NCI-H1436 treated with DMSO at 0.1 percent for 48 hours (cell line): ENCODE results near the gene PLA2G2C.

Experiments used
- DNase-seq: peaks from one replicate; lab custom pipeline; 2025; lab: John Stamatoyannopoulos, UW

The PLA2G2C gene

GRCh38 chr1:20207546-20207945 lies 21.2 kb upstream of the PLA2G2C start:
- DNase-seq, result no peak

GRCh38 chr1:20202166-20202565 lies 15.8 kb upstream of the PLA2G2C start:
- DNase-seq, result no peak

GRCh38 chr1:20200966-20201365 lies 14.6 kb upstream of the PLA2G2C start:
- DNase-seq, result no peak

GRCh38 chr1:20199840-20200239 lies 13.5 kb upstream of the PLA2G2C start:
- no peak for DNase-seq

GRCh38 chr1:20199403-20199802 lies 13.1 kb upstream of the PLA2G2C start:
- DNase-seq, result no peak

GRCh38 chr1:20198918-20199317 lies 12.6 kb upstream of the PLA2G2C start:
- no peak for DNase-seq

GRCh38 chr1:20198296-20198695 lies 12.0 kb upstream of the PLA2G2C start:
- no peak for DNase-seq

GRCh38 chr1:20197329-20197791 lies 11.0 kb upstream of the PLA2G2C start:
- DNase-seq, result no peak

GRCh38 chr1:20195462-20195780 lies 9.1 kb upstream of the PLA2G2C start:
- no peak for DNase-seq

GRCh38 chr1:20194757-20195461 lies 8.6 kb upstream of the PLA2G2C start:
- DNase-seq, result no peak

GRCh38 chr1:20194224-20194623 lies 7.9 kb upstream of the PLA2G2C start:
- DNase-seq, result no peak

- no peak for DNase-seq
Observed at GRCh38 chr1:20192871-20193411, 6.6 kb upstream of the PLA2G2C start.

GRCh38 chr1:20192364-20192763 lies 6.0 kb upstream of the PLA2G2C start:
- DNase-seq, result no peak

GRCh38 chr1:20191266-20191825 lies 5.0 kb upstream of the PLA2G2C start:
- no peak for DNase-seq

GRCh38 chr1:20190256-20191160 lies 4.2 kb upstream of the PLA2G2C start:
- DNase-seq, result no peak

GRCh38 chr1:20189664-20190063 lies 3.3 kb upstream of the PLA2G2C start:
- no peak for DNase-seq

- no peak for DNase-seq
Observed at GRCh38 chr1:20188455-20188817, 2.1 kb upstream of the PLA2G2C start.

- DNase-seq, result no peak
Observed at GRCh38 chr1:20187813-20188454, 1.6 kb upstream of the PLA2G2C start.

- no peak for DNase-seq
Observed at GRCh38 chr1:20187103-20187812, 940 bp upstream of the PLA2G2C start.

GRCh38 chr1:20184997-20185833 lies 1.1 kb downstream of the PLA2G2C start:
- DNase-seq, result no peak

GRCh38 chr1:20184481-20184900 lies 1.8 kb downstream of the PLA2G2C start:
- DNase-seq, result no peak
